ENCODE measurements around the gene MTMR6. TPM values are rescaled to one million over a fixed set of nuclear protein-coding genes. Genes with fewer than 3 reads are reported as not detected.

Gene MTMR6
- polyA plus RNA-seq, 1 donor from 2014 or later = 45.4 TPM

- Histone ChIP-seq H3K27me3 (ENCODE audit: insufficient read depth, low read depth, low read length) (no peaks in the 10 kb centered on the region), H3K9me3 (ENCODE audit: low read length) (no peaks in the 10 kb centered on the region), H3K4me2 (ENCODE audit: low read length) (peak overlapping the region; percentile 26), H4K20me1 (ENCODE audit: insufficient read depth) (no peaks in the 10 kb centered on the region), H2AFZ (ENCODE audit: low read depth, low read length) (no peak overlapping the region), H3K27ac (ENCODE audit: low read length) (peak overlapping the region; percentile 73), H3K79me2 (replicated peaks; ENCODE audit: insufficient read depth, low read length) (no peaks in the 10 kb centered on the region), H3K36me3 (ENCODE audit: insufficient read depth, low read length) (no peaks in the 10 kb centered on the region), H3K9me2 (ENCODE audit: insufficient read depth, low read length) (no peaks in the 10 kb centered on the region), H3K9ac (ENCODE audit: low read length) (peak overlapping the region; percentile 22), H3F3A (ENCODE audit: insufficient read depth, low read length, poor library complexity, severe bottlenecking) (no peaks in the 10 kb centered on the region), H3K4me3 (ENCODE audit: low read length) (peak overlapping the region; percentile 52)
- TF ChIP-seq, protein P1, sequence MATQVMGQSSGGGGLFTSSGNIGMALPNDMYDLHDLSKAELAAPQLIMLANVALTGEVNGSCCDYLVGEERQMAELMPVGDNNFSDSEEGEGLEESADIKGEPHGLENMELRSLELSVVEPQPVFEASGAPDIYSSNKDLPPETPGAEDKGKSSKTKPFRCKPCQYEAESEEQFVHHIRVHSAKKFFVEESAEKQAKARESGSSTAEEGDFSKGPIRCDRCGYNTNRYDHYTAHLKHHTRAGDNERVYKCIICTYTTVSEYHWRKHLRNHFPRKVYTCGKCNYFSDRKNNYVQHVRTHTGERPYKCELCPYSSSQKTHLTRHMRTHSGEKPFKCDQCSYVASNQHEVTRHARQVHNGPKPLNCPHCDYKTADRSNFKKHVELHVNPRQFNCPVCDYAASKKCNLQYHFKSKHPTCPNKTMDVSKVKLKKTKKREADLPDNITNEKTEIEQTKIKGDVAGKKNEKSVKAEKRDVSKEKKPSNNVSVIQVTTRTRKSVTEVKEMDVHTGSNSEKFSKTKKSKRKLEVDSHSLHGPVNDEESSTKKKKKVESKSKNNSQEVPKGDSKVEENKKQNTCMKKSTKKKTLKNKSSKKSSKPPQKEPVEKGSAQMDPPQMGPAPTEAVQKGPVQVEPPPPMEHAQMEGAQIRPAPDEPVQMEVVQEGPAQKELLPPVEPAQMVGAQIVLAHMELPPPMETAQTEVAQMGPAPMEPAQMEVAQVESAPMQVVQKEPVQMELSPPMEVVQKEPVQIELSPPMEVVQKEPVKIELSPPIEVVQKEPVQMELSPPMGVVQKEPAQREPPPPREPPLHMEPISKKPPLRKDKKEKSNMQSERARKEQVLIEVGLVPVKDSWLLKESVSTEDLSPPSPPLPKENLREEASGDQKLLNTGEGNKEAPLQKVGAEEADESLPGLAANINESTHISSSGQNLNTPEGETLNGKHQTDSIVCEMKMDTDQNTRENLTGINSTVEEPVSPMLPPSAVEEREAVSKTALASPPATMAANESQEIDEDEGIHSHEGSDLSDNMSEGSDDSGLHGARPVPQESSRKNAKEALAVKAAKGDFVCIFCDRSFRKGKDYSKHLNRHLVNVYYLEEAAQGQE (IDR thresholded peaks at IDR 0.05; ENCODE audit: borderline replicate concordance) = no peak
- TF ChIP-seq RAD21 (conservative IDR thresholded peaks at IDR 0.05) = no peak
- no peak for TF ChIP-seq TAF1 (IDR thresholded peaks at IDR 0.05; ENCODE audit: low read depth)
- TF ChIP-seq, protein P2, sequence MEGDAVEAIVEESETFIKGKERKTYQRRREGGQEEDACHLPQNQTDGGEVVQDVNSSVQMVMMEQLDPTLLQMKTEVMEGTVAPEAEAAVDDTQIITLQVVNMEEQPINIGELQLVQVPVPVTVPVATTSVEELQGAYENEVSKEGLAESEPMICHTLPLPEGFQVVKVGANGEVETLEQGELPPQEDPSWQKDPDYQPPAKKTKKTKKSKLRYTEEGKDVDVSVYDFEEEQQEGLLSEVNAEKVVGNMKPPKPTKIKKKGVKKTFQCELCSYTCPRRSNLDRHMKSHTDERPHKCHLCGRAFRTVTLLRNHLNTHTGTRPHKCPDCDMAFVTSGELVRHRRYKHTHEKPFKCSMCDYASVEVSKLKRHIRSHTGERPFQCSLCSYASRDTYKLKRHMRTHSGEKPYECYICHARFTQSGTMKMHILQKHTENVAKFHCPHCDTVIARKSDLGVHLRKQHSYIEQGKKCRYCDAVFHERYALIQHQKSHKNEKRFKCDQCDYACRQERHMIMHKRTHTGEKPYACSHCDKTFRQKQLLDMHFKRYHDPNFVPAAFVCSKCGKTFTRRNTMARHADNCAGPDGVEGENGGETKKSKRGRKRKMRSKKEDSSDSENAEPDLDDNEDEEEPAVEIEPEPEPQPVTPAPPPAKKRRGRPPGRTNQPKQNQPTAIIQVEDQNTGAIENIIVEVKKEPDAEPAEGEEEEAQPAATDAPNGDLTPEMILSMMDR (IDR thresholded peaks at IDR 0.05; ENCODE audit: poor library complexity, severe bottlenecking) = no peak
- no peak for TF ChIP-seq POLR2AphosphoS5 (IDR thresholded peaks at IDR 0.05)
- TF ChIP-seq EZH2 (IDR thresholded peaks at IDR 0.05; ENCODE audit: borderline replicate concordance, insufficient read depth, low read length, poor library complexity, severe bottlenecking) = no peak
- no peak for TF ChIP-seq MXI1 (conservative IDR thresholded peaks at IDR 0.05; ENCODE audit: poor library complexity, severe bottlenecking)
- TF ChIP-seq EP300 (conservative IDR thresholded peaks at IDR 0.05; ENCODE audit: poor library complexity, severe bottlenecking) = no peak
- no peak for TF ChIP-seq SMC3 (conservative IDR thresholded peaks at IDR 0.05; ENCODE audit: poor library complexity)
Measured at GRCh38 chr13:25218019-25218418, 69.3 kb downstream of the MTMR6 start.

DNA sequence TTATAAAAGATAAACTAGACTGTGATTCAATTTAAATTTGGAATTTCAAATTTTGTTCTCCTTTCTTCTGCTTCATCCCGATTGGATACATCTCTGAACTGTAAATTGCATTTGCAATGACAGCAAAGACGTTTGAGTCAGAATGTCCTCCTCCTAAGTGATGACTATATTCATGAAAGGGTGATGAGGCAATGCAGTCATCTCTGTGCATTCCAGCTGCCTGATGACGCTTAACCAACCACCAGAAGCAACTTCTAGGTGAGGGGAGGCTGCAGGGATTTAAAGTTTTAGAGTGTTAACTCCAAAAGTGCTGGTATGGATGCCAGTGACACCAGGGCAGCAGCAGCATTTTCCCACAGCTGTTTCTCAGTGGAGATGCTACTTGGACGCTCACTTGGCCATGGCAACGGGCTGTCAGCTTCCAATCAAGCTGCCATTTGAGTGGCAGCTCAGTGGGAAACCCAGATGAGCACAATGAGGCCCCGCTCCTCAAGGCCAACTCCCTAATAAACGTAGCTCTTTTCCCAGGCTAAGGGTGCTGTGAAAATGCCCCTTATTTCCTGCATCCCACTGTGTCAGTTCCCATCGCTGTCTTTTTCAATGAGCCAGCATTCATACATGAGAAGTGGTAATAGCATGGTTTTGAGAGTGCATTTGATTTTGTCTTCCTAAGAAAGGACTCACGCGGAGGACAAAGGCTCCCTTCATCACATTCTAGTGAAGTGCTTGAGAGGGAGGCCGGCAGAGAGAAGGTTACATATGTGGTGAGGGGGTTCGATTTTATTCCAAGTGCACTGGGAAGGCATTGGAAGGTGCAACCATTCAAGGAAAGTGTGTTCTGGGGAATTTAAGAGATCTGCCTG, 70.0 kb downstream of the MTMR6 start:
- TF ChIP-seq, protein P1 (IDR thresholded peaks at IDR 0.05; ENCODE audit: borderline replicate concordance) = peak; percentile 37
- TF ChIP-seq EP300 (conservative IDR thresholded peaks at IDR 0.05; ENCODE audit: poor library complexity, severe bottlenecking) (peak; percentile 82), POLR2AphosphoS5 (IDR thresholded peaks at IDR 0.05) (no peak), EZH2 (IDR thresholded peaks at IDR 0.05; ENCODE audit: borderline replicate concordance, insufficient read depth, low read length, poor library complexity, severe bottlenecking) (no peak), RAD21 (conservative IDR thresholded peaks at IDR 0.05) (no peak), TAF1 (IDR thresholded peaks at IDR 0.05; ENCODE audit: low read depth) (no peak), SMC3 (conservative IDR thresholded peaks at IDR 0.05; ENCODE audit: poor library complexity) (no peak)
- TF ChIP-seq, protein P2 (IDR thresholded peaks at IDR 0.05; ENCODE audit: poor library complexity, severe bottlenecking) = no peak
- Histone ChIP-seq H3K9me2 (ENCODE audit: insufficient read depth, low read length) (no peaks in the 10 kb centered on the region), H3K9me3 (ENCODE audit: low read length) (no peaks in the 10 kb centered on the region), H2AFZ (ENCODE audit: low read depth, low read length) (no peak overlapping the region), H3K79me2 (replicated peaks; ENCODE audit: insufficient read depth, low read length) (no peaks in the 10 kb centered on the region), H3F3A (ENCODE audit: insufficient read depth, low read length, poor library complexity, severe bottlenecking) (no peaks in the 10 kb centered on the region), H3K4me2 (ENCODE audit: low read length) (peak overlapping the region; percentile 26), H3K4me3 (ENCODE audit: low read length) (peak overlapping the region; percentile 52), H4K20me1 (ENCODE audit: insufficient read depth) (no peaks in the 10 kb centered on the region), H3K27ac (ENCODE audit: low read length) (peak overlapping the region; percentile 73), H3K36me3 (ENCODE audit: insufficient read depth, low read length) (no peaks in the 10 kb centered on the region), H3K9ac (ENCODE audit: low read length) (peak overlapping the region; percentile 22), H3K27me3 (ENCODE audit: insufficient read depth, low read depth, low read length) (no peaks in the 10 kb centered on the region)
